Activated T-helper 1 cell treated with anti-CD3 and anti-CD28 coated beads, Interleukin-12 subunit alpha, Interleukin-12 subunit beta, Interleukin-2, Interleukin-4 antibody, amounts not matched to agents 30 ng/mL and 10 ng/mL and 1 ng/mL, durations not matched to agents 14 hours and 24 hours and 36 hours (primary cell): ENCODE results near the gene PIEZO1. TPM values are rescaled to one million over a fixed set of nuclear protein-coding genes. Genes with fewer than 3 reads are reported as not detected.
"Not testable (repeated sequence)": the region's sequence is repeated elsewhere in the genome, so short reads cannot be mapped to it uniquely, and the experiment has no call there.

ENCODE experiments used
- DNase-seq: peaks from one replicate; pipeline ENCODE4 v3.0.0; 2021; ENCODE audit warnings: low spot score
- H3K27ac Mint-ChIP-seq: one replicate; pipeline ENCODE4 v1.8.0; 2021; ENCODE audit warnings: mild to moderate bottlenecking, mixed read lengths
- H3K27me3 Mint-ChIP-seq: one replicate; pipeline ENCODE4 v1.8.0; 2022; ENCODE audit warnings: mild to moderate bottlenecking, moderate library complexity, mixed read lengths; ENCODE audit not compliant: insufficient read depth
- H3K36me3 Mint-ChIP-seq: one replicate; pipeline ENCODE4 v1.8.0; 2021; ENCODE audit warnings: low read depth, mixed read lengths
- H3K4me1 Mint-ChIP-seq: one replicate; pipeline ENCODE4 v1.8.0; 2021; ENCODE audit warnings: low read depth, mixed read lengths
- H3K4me3 Mint-ChIP-seq: one replicate; pipeline ENCODE4 v1.8.0; 2021; ENCODE audit warnings: mild to moderate bottlenecking, moderate library complexity, mixed read lengths
- H3K9me3 Mint-ChIP-seq: one replicate; pipeline ENCODE4 v1.8.0; 2021; ENCODE audit warnings: mixed read lengths
- intact Hi-C: fragments of 100-400 bp; cut with micrococcal nuclease; formaldehyde crosslinking; loops from one replicate; pipeline ENCODE4 v1.15.1; 2024
- total RNA-seq: library from RNA; stranded (reverse); gene quantifications from 2 replicates; pipeline ENCODE4 v1.2.3, GENCODE V29; 2022

Gene PIEZO1
- total RNA-seq, 1 donor from 2014 or later, result 217 TPM

- intact Hi-C loops, H3K27me3 Mint-ChIP-seq, H3K36me3 Mint-ChIP-seq, H3K4me3 Mint-ChIP-seq, DNase-seq, H3K27ac Mint-ChIP-seq, H3K9me3 Mint-ChIP-seq, H3K4me1 Mint-ChIP-seq: not testable (repeated sequence)
Measured at GRCh38 chr16:88823646-88824045, 38.6 kb upstream of the PIEZO1 start.

DNA sequence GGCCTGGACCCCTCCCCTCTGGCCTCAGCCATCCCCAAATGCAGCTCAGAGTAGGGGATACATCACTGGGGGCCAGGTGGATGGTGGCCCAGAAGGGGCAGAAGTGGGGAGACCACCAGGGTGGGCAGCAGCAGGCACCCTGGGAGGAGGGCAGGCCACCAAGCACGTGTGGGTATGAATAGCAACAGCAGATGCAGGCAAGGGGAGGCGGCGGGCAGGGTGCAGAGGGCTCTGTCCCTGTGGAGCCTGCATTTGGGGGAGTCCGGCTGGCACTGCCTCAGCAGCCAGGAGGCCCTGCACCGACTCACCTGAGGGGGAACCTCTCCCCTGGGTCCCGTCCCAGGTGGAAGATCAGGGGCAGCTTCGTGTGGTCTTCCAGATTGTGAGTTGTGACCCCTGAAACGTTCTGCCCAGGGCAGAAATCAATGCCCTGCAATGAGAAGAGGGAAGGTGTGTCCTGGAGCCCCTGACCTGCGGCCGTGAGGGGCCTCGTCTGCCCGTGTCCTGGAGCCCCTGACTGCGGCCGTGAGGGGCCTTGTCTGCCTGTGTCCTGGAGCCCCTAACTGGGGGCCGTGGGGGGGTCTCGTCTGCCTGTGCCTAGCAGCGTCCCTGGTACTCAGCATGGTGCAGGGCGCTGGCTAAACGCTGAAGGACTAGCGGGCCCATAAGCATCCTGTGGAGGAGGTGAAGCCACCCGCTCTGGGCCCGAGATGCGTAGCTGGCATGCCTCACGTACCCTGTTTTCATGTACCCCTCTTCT, 37.4 kb upstream of the PIEZO1 start:
- intact Hi-C loops, result no loop called here
- no peaks in the 10 kb centered on the region for H3K27me3 Mint-ChIP-seq
- H3K27ac Mint-ChIP-seq, result no peak overlapping the region
- no peak overlapping the region for H3K4me3 Mint-ChIP-seq
- H3K36me3 Mint-ChIP-seq, result no peaks in the 10 kb centered on the region
- no peak for DNase-seq
- H3K4me1 Mint-ChIP-seq, result no peaks in the 10 kb centered on the region
- H3K9me3 Mint-ChIP-seq, result no peaks in the 10 kb centered on the region

- intact Hi-C loops, result no loop called here
- no peak overlapping the region for H3K27ac Mint-ChIP-seq
- H3K4me1 Mint-ChIP-seq, result no peaks in the 10 kb centered on the region
- H3K36me3 Mint-ChIP-seq, result no peaks in the 10 kb centered on the region
- no peaks in the 10 kb centered on the region for H3K9me3 Mint-ChIP-seq
- no peaks in the 10 kb centered on the region for H3K27me3 Mint-ChIP-seq
- DNase-seq, result no peak
- H3K4me3 Mint-ChIP-seq, result no peak overlapping the region
Measured at GRCh38 chr16:88821168-88821850, 36.3 kb upstream of the PIEZO1 start.

GRCh38 chr16:88820385-88821025, 35.5 kb upstream of the PIEZO1 start:
- Mint-ChIP-seq H3K4me3 (no peak overlapping the region), H3K9me3 (no peaks in the 10 kb centered on the region), H3K27ac (no peak overlapping the region), H3K36me3 (no peaks in the 10 kb centered on the region), H3K4me1 (no peaks in the 10 kb centered on the region), H3K27me3 (no peaks in the 10 kb centered on the region)
- intact Hi-C loops, result no loop called here
- DNase-seq, result no peak

DNA sequence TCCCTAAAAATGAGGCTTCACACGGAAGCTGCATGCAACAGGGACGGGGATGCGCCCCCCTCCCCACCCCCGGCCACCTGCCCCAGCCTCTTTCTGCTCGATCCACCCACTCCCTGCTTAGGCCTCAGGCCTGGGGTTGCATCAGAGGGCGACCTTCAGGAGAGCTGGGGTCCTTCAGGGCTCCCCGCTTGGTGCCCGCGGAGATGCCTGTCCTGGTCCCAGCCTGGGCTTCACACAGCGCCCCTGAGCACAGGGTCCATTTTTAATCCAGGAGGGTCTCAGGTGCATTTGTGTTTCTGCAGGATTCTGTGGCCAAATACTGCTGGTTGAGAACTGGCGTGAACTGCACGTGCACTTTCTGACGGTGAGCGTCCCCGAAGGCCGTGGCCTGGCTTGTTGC, 34.1 kb upstream of the PIEZO1 start:
- Mint-ChIP-seq H3K27me3 (no peaks in the 10 kb centered on the region), H3K4me3 (no peak overlapping the region), H3K4me1 (no peaks in the 10 kb centered on the region), H3K9me3 (no peaks in the 10 kb centered on the region), H3K36me3 (no peaks in the 10 kb centered on the region), H3K27ac (no peak overlapping the region)
- intact Hi-C loops, result no loop called here
- DNase-seq, result no peak

- Mint-ChIP-seq H3K4me3 (no peak overlapping the region), H3K27ac (no peak overlapping the region), H3K27me3 (no peaks in the 10 kb centered on the region), H3K4me1 (no peaks in the 10 kb centered on the region), H3K9me3 (no peaks in the 10 kb centered on the region), H3K36me3 (no peaks in the 10 kb centered on the region)
- intact Hi-C loops, result no loop called here
- no peak for DNase-seq
Measured at GRCh38 chr16:88818575-88818874, 33.5 kb upstream of the PIEZO1 start.

DNA sequence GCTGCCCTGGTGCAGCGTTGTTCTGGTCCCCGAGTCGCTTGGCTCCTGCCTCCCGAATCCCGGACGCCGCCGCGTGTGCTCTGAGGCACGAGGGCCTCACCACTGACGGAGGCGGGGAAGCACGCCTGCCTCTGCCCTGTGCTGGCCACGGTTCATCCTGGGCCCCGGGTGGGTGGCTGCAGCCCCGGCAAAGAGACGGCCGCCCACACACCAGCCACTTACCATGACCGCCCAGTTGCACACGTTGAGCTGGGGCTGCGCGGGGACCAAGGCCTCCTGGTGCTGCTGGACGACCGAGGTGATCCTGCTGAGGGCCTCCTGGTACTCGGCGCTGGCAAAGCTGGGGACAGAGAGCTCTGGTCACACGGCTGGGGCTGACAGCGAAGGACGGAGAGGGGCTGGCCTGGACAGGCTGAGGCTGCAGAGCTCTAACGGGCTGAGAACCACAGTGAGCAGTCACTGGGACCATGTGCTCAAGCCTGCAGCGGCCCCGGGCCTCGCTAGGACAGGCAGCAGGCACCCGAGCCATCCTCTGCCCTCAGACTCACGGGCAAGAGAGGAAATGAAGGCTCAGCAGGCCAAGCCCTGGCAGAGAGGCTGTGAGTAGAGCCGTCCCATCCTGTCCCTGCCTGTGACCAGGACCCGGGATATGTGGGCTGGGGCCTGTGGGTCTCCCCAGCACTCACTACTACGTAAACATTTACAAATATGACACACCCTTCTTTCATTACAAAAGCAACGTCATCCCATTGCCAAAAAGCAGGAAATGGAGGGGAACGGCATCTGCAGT, 33.0 kb upstream of the PIEZO1 start:
- Mint-ChIP-seq H3K9me3 (no peaks in the 10 kb centered on the region), H3K27me3 (no peaks in the 10 kb centered on the region), H3K36me3 (no peaks in the 10 kb centered on the region), H3K4me3 (no peak overlapping the region), H3K27ac (no peak overlapping the region), H3K4me1 (no peaks in the 10 kb centered on the region)
- DNase-seq, result no peak
- intact Hi-C loops, result no loop called here

- H3K27me3 Mint-ChIP-seq, result no peaks in the 10 kb centered on the region
- no peaks in the 10 kb centered on the region for H3K4me1 Mint-ChIP-seq
- intact Hi-C loops, result loop anchor here (1.0 kb wide), 3 partner anchors 40 to 400 kb away; partner anchors contain the start of genes TRAPPC2L and ZNF778
- no peak overlapping the region for H3K27ac Mint-ChIP-seq
- no peaks in the 10 kb centered on the region for H3K36me3 Mint-ChIP-seq
- no peak for DNase-seq
- no peak overlapping the region for H3K4me3 Mint-ChIP-seq
- no peaks in the 10 kb centered on the region for H3K9me3 Mint-ChIP-seq
Measured at GRCh38 chr16:88816736-88817535, 31.9 kb upstream of the PIEZO1 start.

DNA sequence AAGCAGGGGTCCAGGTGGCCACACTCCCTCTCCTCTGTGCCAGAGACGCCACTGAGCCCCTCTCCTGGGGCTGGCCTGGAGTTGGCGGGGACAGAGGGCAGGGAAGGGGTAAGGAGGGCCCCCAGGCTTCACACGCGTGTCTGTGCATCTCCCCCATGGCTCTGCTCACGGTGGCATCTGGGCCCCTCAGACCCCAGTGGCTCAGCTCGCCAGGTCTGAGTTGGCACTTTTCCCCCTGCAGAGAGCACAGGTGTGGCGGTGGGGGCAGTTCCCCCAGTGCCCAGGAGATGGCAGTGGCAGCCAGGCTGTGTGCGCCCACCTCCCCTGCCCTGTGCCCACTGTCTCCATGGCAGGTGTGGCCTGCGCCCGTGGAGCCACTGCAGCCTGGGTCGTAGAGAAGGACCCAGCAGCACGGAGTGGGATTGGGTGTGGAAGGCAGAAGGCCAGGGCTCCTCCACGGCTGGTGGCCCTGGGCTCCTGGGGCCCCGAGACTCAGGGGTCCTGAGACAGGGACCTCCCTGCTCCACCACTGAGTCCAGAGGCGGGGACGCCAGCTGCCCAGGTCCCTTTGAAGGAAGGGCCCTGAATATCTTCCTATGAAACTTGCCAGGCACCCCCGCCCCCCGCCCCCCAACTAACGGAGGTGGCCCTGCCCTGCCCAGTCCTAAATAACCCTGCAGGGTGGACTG, 31.0 kb upstream of the PIEZO1 start:
- H3K27me3 Mint-ChIP-seq, result no peaks in the 10 kb centered on the region
- H3K9me3 Mint-ChIP-seq, result no peaks in the 10 kb centered on the region
- no peaks in the 10 kb centered on the region for H3K36me3 Mint-ChIP-seq
- DNase-seq, result no peak
- H3K4me1 Mint-ChIP-seq, result no peaks in the 10 kb centered on the region
- no peak overlapping the region for H3K4me3 Mint-ChIP-seq
- H3K27ac Mint-ChIP-seq, result no peak overlapping the region
- intact Hi-C loops, result loop anchor here (1.0 kb wide), 3 partner anchors 41 to 401 kb away; partner anchors contain the start of genes TRAPPC2L and ZNF778

DNA sequence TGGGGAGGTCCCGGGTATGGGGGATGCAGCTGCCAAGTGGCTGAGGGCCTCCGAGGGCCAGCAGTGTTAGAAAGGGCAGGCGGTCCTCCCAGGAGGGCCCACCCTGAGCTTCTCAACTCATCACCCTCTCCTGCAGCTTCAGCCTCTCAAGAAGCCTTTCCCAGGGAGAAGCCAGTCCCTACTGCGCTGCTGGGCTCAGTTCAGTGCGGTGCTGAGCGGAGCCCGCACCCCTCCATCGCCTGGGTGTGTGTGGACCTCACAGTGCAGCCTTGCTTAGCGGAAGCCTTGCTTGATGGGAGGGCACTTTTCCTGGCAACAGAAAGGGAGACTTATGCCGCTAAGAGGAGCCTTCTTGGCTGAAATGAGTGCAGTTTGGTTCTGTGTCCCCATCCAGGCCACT, 30.2 kb upstream of the PIEZO1 start:
- no peaks in the 10 kb centered on the region for H3K36me3 Mint-ChIP-seq
- DNase-seq, result no peak
- no peaks in the 10 kb centered on the region for H3K9me3 Mint-ChIP-seq
- peaks cover 1% of the 10 kb centered on the region for H3K4me1 Mint-ChIP-seq
- no peak overlapping the region for H3K4me3 Mint-ChIP-seq
- no peaks in the 10 kb centered on the region for H3K27me3 Mint-ChIP-seq
- intact Hi-C loops, result no loop called here
- no peak overlapping the region for H3K27ac Mint-ChIP-seq

DNA sequence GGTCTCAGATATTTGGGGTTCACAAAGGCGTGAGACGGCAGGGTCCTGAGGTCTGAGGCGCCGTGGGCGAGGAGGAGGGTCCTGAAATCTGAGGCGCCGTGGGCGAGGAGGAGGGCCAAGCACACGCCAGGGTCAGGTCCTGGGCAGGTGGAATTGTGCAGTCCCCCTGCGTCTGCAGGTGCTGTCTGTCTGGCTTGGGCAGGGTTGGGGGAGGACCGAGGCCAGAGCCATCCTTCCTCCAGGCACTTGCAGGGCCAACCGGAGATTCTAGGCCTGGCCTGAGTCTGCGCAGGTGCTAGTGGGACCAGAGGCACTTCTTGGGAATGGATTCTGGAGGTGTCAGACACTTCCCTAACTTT, 29.1 kb upstream of the PIEZO1 start:
- no peak for DNase-seq
- no peaks in the 10 kb centered on the region for H3K27me3 Mint-ChIP-seq
- no peaks in the 10 kb centered on the region for H3K9me3 Mint-ChIP-seq
- H3K4me3 Mint-ChIP-seq, result peak overlapping the region; percentile 33
- H3K36me3 Mint-ChIP-seq, result peaks cover 4% of the 10 kb centered on the region
- H3K27ac Mint-ChIP-seq, result no peak overlapping the region
- H3K4me1 Mint-ChIP-seq, result peaks cover 8% of the 10 kb centered on the region
- intact Hi-C loops, result loop anchor here (5.0 kb wide), 1 partner anchor 748 kb away; the partner anchor contains the start of gene RPL13
